ENCODE results near the gene GDI1.

- TF ChIP-seq POLR2AphosphoS5 (IDR thresholded peaks at IDR 0.05; ENCODE audit: low read length) (no peak), EZH2 (IDR thresholded peaks at IDR 0.05; ENCODE audit: borderline replicate concordance, control insufficient read depth, low read depth, low read length) (no peak), USF1 (IDR thresholded peaks at IDR 0.05; ENCODE audit: borderline replicate concordance, extremely low read length, insufficient read depth, low read depth, low read length) (no peak), MYC (IDR thresholded peaks at IDR 0.05; ENCODE audit: insufficient read depth, insufficient read length, insufficient replicate concordance, low read length, severe bottlenecking) (no peak), HDAC6 (IDR thresholded peaks at IDR 0.05; ENCODE audit: unreplicated experiment) (no peak), REST (IDR thresholded peaks at IDR 0.05; ENCODE audit: low read depth, low read length) (no peak), CTCF (IDR thresholded peaks at IDR 0.05 in 2 of 3, conservative IDR thresholded peaks at IDR 0.05 in 1 of 3; ENCODE audit: control insufficient read depth in 2 of 3, extremely low read depth in 1 of 3, insufficient read depth in 1 of 3, low read depth in 3 of 3, low read length in 3 of 3) (no peak)
Observed at GRCh38 chrX:154409222-154409871, 27.6 kb upstream of the GDI1 start, which contains the start of gene DNASE1L1.
